ENCODE measurements around the gene SEMA6D.
A peak's percentile ranks its signal among the peaks of the same experiment; 100 is the strongest.
"Not testable (repeated sequence)": the region's sequence is repeated elsewhere in the genome, so short reads cannot be mapped to it uniquely, and the experiment has no call there.

SEMA6D gene

DNA sequence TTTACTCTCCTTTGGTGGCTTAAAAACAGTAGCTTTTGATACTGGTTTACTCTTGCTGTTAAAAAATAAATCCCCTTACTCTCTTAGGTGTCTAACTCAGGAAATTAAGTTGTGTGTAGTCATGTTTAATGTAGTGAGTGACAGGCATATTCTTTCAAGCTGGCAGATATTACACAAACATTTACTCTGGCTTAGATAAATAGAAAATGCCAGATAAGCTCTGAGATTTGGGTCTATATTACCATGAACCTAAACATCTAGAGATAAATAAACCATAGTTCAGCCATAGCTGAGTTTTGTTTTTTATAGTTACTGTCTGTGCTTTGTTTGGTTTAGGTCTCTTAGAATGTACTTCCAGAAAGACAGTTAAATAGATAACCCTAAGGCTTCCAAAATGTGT is 2.4 kb downstream of the SEMA6D start:
- no peak for DNase-seq

GRCh38 chr15:47720555-47720954 is 3.2 kb downstream of the SEMA6D start:
- DNase-seq, result no peak

DNA sequence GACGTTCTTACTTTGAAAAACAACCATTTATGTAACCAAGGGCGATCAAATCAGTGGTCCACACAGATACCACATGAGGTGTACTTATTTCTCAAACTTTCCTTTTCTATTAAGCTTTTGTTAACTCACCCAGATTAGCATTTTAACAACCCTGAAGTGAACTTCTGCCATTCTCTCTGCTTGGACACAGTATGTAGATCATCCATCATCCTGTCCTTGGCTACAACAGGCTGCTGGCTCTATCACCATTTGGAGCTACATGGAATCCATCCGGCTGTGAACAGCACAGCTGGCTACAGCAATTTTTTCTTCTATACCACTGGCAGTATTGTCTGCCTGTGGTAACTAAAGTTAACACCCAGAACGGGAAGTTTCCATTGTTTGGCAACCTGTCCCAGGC is 4.4 kb downstream of the SEMA6D start:
- no peak for DNase-seq

GRCh38 chr15:47724346-47724745 is 7.0 kb downstream of the SEMA6D start:
- DNase-seq, result no peak

DNA sequence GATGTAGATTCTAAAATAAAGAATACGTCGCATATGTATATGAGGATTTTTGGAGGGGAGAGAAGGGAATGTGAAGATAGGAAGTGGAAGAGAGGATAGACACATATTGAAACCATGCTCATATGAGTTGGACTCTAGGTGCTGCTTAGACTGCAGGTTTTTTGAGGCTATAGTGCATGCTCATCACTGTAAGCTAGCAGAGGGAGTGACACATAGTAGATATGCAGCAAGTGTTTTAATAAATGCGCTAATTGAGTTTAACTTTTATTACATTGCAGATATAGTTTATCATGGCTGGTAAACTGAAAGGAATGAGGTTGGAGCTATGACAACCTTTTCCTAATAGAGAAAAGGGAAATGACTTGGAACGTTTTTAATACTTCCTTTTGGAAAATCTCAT is 7.7 kb downstream of the SEMA6D start:
- DNase-seq, result no peak

DNA sequence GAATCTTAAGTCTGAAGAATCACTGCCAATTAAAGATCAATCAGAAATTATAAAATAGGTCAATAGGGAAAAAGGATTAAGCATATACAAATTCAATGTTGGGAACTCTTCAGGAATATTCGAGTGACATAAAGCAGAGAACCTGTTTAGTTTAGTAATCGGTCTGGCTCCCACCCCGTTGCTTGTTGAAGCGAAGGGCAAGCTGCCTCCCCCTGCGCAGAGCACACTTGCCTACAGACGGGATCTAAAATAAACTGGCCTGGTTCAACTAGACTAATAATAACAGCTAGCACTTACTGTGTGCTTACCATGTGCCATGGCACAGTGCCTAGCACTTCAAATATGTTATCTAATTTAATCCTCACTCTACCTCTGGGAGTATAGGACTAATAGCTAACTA is 8.6 kb downstream of the SEMA6D start:
- peak; percentile 33 for DNase-seq

- DNase-seq, result no peak
These were observed 9.1 kb downstream of the SEMA6D start for GRCh38 chr15:47726399-47726823.

DNA sequence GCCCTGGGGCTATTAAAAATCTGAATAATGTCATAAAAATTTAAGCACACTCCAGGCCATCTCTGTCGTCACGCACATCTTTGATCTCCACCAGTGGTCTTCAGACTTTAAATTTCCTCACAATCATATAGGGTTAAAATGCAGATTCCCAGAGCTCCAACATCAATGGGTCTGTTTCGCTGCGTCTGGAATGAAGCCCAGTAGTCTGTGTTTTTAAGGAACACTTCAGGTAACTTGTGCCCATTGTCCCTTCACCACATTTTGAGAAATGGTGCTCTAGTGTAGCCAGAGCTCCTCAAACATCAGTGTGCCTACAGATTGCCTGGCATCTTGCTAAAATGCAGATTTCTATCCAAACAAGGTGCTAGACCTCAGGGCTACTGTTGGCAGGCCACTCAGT is 9.8 kb downstream of the SEMA6D start:
- no peak for DNase-seq

GRCh38 chr15:47727676-47728075 is 10.4 kb downstream of the SEMA6D start:
- DNase-seq, result no peak

- no peak for DNase-seq
These were observed 11.1 kb downstream of the SEMA6D start for GRCh38 chr15:47728426-47728825.

- no peak for DNase-seq
These were observed 11.6 kb downstream of the SEMA6D start for GRCh38 chr15:47728886-47729285.

GRCh38 chr15:47731230-47731629 is 13.9 kb downstream of the SEMA6D start:
- DNase-seq, result no peak

DNA sequence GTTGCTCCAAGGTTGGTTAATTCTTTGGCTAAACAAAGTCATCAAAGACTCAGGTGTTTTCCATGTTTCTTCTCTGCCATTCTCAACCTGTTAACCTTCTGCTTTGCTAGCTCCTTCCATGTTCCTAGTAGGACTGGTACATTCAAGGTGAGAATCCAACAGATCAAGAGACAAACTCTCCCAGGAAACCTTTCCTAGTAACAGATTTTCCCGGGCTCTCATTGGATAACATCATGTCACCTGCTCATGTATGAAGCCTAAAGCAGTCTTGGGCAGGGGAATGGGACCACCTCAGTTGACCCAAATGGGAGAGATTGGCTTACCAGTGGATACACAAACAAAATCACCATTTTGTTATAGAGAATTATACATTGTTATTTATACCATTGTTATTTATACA is 14.9 kb downstream of the SEMA6D start:
- no peak for DNase-seq

DNA sequence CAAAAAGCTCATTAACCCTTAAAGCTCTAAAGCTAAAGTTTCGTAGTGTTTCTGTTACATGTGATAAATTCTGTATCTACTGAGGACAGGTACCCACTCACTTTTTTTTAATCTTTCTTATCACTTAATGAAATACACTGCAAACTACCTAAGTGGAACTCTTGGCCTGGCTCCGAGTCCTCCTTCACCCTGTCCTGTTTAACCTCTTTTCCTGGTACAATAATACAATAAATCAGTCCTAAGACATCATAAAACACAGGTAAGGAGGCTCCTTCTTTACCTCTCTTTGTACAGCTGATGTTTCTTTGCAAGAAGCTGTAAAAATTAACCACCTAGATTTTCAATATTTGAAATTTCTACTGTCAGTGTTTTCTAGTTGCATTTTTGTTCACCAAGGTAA is 15.8 kb downstream of the SEMA6D start:
- no peak for DNase-seq

GRCh38 chr15:47736143-47736786 is 19.0 kb downstream of the SEMA6D start:
- DNase-seq, result no peak

GRCh38 chr15:47737477-47737876 is 20.2 kb downstream of the SEMA6D start:
- no peak for DNase-seq

- DNase-seq, result not testable (repeated sequence)
These were observed 21.0 kb downstream of the SEMA6D start for GRCh38 chr15:47738144-47738825.

GRCh38 chr15:47741082-47741481 is 23.8 kb downstream of the SEMA6D start:
- DNase-seq, result no peak

DNA sequence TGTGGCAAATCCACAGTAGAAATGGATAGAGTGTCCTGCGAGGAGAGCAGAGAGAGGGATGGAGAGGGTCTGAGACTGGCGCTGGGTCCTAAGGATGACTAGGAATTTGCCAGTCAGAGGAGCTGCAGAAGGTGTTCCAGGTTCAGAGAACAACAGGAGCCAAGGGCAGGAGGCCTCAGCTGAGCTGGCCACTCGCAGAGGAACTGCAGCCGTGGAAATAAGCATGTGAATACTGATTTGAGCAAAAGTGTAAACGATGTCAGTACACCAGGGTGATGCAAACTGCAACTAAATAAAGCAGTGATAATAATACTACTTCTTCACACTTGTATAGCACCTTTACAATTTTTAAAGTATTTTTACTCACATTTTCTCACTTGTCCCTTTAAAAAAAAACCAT is 24.6 kb downstream of the SEMA6D start:
- no peak for DNase-seq

DNA sequence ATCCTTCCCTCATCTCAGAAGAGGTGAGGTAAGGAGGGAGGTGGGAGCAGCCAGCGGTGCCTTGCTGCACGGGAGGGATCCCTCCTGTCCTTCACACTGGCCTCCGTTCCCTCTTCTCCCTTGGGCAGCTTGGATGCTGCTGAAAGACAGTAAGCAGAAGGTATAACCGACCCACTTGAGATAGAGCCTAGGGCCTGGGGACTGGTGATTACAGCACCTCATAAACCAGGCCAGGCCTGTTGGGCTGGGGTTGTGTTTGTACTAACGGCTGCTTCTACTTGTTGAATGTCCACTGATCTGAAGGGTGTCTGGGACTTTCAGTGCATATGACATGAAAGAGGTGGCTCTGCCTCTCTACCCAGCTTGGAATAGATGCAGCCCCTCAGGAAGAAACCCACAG is 25.0 kb downstream of the SEMA6D start:
- DNase-seq, result no peak

- no peak for DNase-seq
These were observed 25.4 kb downstream of the SEMA6D start for GRCh38 chr15:47742742-47743141.

DNA sequence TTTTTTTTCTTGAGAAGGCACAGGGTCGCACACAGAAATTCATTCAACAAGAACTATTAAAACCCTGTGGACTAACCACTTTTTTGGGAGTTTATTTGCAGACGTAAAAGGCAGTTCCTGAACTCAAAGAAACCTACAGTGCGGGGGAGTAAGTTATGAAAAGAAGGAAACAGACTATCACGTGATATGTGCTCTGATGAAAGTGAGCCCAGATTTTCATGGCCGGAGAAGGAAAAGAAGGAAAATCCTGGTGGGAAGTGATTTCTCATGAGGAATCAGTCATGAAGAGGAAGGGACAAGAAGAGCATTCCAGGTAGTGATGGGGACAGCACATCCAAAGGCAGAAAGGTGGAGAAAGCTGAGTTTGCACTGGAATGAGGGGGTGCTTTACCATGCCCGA is 26.1 kb downstream of the SEMA6D start:
- DNase-seq, result no peak

DNA sequence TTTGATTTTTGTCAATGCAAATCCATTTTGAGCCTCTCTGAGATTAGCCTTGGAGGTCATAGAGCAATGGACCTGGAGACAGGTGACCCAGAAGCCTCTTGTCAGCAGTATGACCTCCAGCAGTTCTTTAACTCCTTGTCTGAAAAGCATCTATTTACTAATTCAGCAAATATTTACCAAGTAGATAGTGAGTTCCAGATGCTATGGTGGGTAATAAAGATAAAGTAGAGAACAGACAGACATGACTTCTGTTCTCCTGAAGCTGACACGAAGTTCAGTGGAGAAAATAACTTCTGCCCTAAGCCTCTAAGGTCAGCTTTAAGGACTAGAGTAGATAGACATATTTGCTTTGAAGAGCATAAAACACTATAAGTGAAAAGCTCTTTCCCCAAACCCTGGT is 26.6 kb downstream of the SEMA6D start:
- DNase-seq, result no peak

DNA sequence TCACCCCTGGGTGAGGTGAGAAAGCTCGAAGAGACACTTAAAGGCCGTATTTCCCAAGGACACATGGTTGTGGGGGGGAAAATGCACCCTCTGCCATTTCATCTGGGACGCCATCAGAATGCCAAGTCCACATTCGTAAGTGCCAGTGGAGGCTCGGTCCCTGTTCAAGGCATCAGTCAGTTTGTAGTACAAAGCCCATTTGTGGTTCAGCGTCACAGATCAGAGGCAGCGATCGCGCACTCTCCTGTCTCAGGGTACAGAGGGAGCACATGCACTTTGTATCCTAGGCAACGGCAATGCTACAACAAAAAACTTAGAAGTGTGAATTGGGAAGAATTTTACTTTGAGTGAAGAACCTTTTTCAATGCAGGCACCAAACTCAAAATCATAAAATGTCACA is 27.2 kb downstream of the SEMA6D start:
- no peak for DNase-seq

DNA sequence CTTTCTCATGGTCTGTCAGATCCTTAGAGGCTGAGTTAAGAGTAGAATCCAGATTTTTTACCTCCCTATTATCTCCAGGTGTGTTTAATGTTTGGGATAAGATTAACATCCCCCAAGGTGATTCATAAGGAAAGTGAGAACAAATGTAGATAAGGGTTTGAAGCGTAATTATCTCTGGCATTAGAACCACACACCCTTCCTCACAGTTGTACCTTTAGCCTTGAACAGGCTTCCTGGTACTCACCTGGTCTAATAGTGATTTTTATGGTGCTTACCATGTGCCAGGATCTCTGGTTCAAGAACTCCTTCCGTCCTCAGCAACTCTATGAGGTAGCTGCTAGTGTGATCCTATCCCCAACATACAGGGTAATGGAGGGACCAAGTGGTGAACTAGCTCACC is 27.7 kb downstream of the SEMA6D start:
- no peak for DNase-seq

Measured in femur (tissue), 1 donor.